Spleen (tissue), 7 donors: ENCODE results near the gene CEP131.

Experiments used
- POLR2AphosphoS5 ChIP-seq, 3 donors: sonication (generic); formaldehyde crosslinking; IDR thresholded peaks; one replicate each; pipeline ENCODE4 v1.5.1; 2017; ENCODE audit warnings: antibody characterized with exemption in 3 of 3
- TF ChIP-seq, protein P1 (sequence below), 11 experiments: fragments of 200-600 bp in 7 of 11; fragments of 450-650 bp in 4 of 11; sonication (generic) in 4 of 11; IDR thresholded peaks in 8 of 11; conservative IDR thresholded peaks in 3 of 11; 1 replicate in 7 of 11; 2 replicates in 4 of 11; pipeline versions ENCODE4 v1.4.0 to v1.8.0; 2016 to 2021; ENCODE audit warnings: antibody characterized with exemption in 11 of 11, inconsistent platforms in 4 of 11, mild to moderate bottlenecking in 1 of 11
- donor health status: DM: no; HTN: no; CAD: no; lungs with moderate emphysema.
- donor health status: DM: no; HTN: no; CAD: no.
- donor health status: DM: no; HTN: no; CAD: no.

DNA sequence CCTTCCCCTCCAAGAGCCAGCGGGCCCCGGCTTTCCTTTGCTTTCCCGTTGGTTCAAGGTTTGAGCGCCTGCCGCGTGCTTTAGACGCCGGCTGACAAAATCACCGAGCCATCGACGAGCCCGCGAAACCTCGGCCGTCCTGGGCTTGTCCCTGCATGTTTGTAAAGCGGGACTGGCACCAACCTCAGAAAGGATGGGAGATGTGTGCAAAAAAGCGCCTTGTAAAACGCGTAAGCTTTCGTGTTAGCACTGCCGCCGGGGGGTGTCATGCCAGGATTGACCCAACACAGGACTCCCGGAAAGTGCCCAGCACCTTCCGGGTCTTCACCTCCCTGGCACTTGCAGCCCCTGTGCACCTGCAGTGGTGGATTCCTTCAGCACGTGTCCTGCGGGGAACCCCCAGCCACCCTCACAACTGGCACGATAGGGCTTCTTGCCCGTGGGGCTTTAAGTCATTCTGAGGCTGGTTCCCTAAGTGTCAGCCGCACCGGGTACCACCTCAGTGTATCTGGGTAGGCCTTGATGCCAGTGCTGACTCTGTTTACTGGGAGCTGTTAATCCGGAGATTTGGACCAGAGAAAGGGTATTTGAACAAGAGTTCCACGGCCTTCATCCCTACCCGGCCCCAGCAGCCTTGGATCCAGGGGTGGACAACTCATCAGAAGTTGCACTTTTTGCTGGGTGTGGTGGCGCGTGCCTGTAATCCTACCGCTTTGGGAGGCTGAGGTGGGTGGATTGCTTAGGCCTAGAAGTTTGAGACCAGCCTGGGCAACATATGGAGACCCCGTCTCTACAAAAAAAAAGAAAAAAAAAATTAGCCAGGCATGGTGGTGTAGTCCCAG is 17.2 kb upstream of the CEP131 start:
- TF ChIP-seq, protein P1, sequence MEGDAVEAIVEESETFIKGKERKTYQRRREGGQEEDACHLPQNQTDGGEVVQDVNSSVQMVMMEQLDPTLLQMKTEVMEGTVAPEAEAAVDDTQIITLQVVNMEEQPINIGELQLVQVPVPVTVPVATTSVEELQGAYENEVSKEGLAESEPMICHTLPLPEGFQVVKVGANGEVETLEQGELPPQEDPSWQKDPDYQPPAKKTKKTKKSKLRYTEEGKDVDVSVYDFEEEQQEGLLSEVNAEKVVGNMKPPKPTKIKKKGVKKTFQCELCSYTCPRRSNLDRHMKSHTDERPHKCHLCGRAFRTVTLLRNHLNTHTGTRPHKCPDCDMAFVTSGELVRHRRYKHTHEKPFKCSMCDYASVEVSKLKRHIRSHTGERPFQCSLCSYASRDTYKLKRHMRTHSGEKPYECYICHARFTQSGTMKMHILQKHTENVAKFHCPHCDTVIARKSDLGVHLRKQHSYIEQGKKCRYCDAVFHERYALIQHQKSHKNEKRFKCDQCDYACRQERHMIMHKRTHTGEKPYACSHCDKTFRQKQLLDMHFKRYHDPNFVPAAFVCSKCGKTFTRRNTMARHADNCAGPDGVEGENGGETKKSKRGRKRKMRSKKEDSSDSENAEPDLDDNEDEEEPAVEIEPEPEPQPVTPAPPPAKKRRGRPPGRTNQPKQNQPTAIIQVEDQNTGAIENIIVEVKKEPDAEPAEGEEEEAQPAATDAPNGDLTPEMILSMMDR (IDR thresholded peaks at IDR 0.05 in 8 of 11, conservative IDR thresholded peaks at IDR 0.05 in 3 of 11) = no peak
- TF ChIP-seq POLR2AphosphoS5 (IDR thresholded peaks at IDR 0.05) = no peak
